Measurements from ENCODE around the gene WWOX.

- TF ChIP-seq, protein P1, sequence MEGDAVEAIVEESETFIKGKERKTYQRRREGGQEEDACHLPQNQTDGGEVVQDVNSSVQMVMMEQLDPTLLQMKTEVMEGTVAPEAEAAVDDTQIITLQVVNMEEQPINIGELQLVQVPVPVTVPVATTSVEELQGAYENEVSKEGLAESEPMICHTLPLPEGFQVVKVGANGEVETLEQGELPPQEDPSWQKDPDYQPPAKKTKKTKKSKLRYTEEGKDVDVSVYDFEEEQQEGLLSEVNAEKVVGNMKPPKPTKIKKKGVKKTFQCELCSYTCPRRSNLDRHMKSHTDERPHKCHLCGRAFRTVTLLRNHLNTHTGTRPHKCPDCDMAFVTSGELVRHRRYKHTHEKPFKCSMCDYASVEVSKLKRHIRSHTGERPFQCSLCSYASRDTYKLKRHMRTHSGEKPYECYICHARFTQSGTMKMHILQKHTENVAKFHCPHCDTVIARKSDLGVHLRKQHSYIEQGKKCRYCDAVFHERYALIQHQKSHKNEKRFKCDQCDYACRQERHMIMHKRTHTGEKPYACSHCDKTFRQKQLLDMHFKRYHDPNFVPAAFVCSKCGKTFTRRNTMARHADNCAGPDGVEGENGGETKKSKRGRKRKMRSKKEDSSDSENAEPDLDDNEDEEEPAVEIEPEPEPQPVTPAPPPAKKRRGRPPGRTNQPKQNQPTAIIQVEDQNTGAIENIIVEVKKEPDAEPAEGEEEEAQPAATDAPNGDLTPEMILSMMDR (IDR thresholded peaks at IDR 0.05) = no peak
- TF ChIP-seq POLR2A (IDR thresholded peaks at IDR 0.05) = no peak
Measured at GRCh38 chr16:78446992-78447563, 347.6 kb downstream of the WWOX start.
